Adipocyte (in vitro differentiated cells): ENCODE measurements around the gene DAB1.

Experiments used
- DNase-seq: peaks from one replicate; pipeline ENCODE4 v3.0.0-alpha.2; 2015; ENCODE audit warnings: low read depth
- H3K27me3 ChIP-seq: replicated peaks from 2 replicates; pipeline ENCODE4 v1.7.0; 2013; ENCODE audit warnings: mild to moderate bottlenecking, low read length, moderate library complexity; ENCODE audit not compliant: control insufficient read depth, insufficient read depth
- H3K36me3 ChIP-seq: 2 replicates; pipeline ENCODE4 v1.7.0; 2013; ENCODE audit warnings: low read length, mild to moderate bottlenecking, moderate library complexity; ENCODE audit not compliant: control insufficient read depth, insufficient read depth, severe bottlenecking
- H3K4me1 ChIP-seq: 2 replicates; pipeline ENCODE4 v1.7.0; 2013; ENCODE audit warnings: mild to moderate bottlenecking, low read length, moderate library complexity; ENCODE audit not compliant: control insufficient read depth, insufficient read depth
- H3K4me3 ChIP-seq: 2 replicates; pipeline ENCODE4 v1.7.0; 2013; ENCODE audit warnings: mild to moderate bottlenecking, low read length, moderate library complexity
- H3K9ac ChIP-seq: 2 replicates; pipeline ENCODE4 v1.7.0; 2013; ENCODE audit warnings: mild to moderate bottlenecking, low read length, moderate library complexity
- H3K9me3 ChIP-seq: 2 replicates; pipeline ENCODE4 v1.7.0; 2013; ENCODE audit warnings: mild to moderate bottlenecking, low read length, moderate library complexity; ENCODE audit not compliant: control insufficient read depth

The DAB1 gene

DNA sequence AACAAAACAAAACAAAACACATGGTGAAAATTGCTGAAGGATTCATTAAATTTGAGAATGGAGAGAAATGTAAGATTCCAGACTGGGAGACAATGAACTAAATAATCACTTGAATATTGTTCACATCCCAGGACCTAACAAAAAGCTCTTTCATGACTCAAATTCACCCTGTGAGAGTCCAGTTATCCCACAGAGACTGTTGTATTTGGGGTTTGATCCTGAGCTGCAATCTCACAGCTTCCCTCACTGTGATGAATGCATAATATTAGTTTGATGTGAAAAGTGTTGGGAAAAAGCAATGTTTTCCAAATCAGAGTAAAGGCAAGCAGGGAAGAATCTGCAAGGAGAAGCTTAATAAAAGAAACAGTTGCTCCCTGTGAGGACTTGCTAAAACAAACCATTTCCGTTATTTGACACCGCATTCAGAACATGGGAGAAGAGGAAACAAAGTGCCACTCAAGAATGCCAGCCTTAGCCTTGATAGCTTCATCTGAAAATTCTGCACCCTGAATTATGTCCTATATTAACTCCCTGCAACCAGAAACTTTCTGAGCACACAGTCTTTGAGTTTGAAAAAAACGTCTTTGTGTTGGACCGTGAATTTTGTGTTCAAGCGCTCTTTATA, 208.8 kb downstream of the DAB1 start:
- no peak for DNase-seq
- H3K4me1 ChIP-seq = no peaks in the 10 kb centered on the region
- H3K4me3 ChIP-seq = no peak overlapping the region
- H3K36me3 ChIP-seq = no peaks in the 10 kb centered on the region
- H3K9ac ChIP-seq = no peak overlapping the region
- no peaks in the 10 kb centered on the region for H3K27me3 ChIP-seq
- no peaks in the 10 kb centered on the region for H3K9me3 ChIP-seq

GRCh38 chr1:57210881-57211280, 213.0 kb downstream of the DAB1 start:
- no peak for DNase-seq
- peaks cover 3% of the 10 kb centered on the region for H3K4me1 ChIP-seq
- H3K4me3 ChIP-seq = no peak overlapping the region
- no peaks in the 10 kb centered on the region for H3K36me3 ChIP-seq
- no peaks in the 10 kb centered on the region for H3K27me3 ChIP-seq
- H3K9me3 ChIP-seq = no peaks in the 10 kb centered on the region
- no peak overlapping the region for H3K9ac ChIP-seq

DNA sequence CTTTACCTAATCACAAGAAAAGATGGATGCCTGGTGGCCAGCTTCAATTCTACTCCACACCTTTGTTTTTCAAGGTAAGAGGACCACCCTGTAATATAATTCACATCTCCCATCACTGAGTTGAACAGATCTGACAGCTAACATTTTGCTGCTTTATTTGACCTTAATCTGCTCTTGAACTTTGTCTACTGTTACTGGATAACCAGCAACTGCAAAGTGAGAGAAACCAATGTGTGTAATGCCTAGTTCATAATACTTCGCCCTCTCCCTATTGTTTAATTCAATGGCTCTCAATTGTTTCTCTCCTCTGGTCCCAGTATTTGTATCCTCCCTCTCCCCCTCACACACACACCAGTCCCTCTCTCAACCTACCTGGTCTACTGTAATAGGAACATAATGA, 214.4 kb downstream of the DAB1 start:
- no peak for DNase-seq
- Histone ChIP-seq H3K9ac (no peak overlapping the region), H3K4me1 (peaks cover 14% of the 10 kb centered on the region), H3K9me3 (no peaks in the 10 kb centered on the region), H3K36me3 (no peaks in the 10 kb centered on the region), H3K27me3 (no peaks in the 10 kb centered on the region), H3K4me3 (no peak overlapping the region)

DNA sequence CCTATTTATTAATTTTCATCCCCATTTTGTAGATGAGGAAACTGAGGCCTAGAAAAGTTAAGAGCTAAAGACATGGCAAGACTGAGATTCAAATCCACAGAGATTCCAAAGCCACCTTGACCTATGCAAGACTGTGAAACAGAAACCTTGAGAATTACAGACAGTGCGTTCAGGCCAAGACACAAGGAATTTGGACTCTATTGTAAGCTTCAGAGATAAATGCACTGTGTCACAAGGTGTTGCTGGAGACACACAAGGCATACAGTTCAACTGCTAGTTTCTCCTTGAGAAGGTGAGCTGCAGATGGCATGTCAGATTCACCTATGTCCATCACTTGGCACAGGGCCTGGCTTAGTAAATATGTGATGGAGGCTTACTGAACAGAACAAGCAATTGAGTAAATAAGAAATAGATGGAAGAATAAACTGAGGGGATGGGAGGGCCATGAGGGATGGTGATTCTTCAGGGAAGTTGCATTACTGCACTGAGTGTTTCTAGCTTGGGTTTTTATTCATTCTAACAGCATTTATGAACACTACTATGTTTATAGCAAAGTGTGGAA, 215.0 kb downstream of the DAB1 start:
- Histone ChIP-seq H3K36me3 (no peaks in the 10 kb centered on the region), H3K4me1 (peaks cover 19% of the 10 kb centered on the region)

GRCh38 chr1:57206038-57206437, 217.8 kb downstream of the DAB1 start:
- no peak for DNase-seq
- Histone ChIP-seq H3K9ac (no peak overlapping the region), H3K36me3 (no peaks in the 10 kb centered on the region), H3K27me3 (no peaks in the 10 kb centered on the region), H3K4me1 (peaks cover 19% of the 10 kb centered on the region), H3K4me3 (no peak overlapping the region), H3K9me3 (no peaks in the 10 kb centered on the region)

More for the DNA sequence above, 215.0 kb downstream of the DAB1 start:
- no peaks in the 10 kb centered on the region for H3K27me3 ChIP-seq
- no peak for DNase-seq
- H3K9me3 ChIP-seq = no peaks in the 10 kb centered on the region
- H3K4me3 ChIP-seq = no peak overlapping the region
- H3K9ac ChIP-seq = no peak overlapping the region

DNA sequence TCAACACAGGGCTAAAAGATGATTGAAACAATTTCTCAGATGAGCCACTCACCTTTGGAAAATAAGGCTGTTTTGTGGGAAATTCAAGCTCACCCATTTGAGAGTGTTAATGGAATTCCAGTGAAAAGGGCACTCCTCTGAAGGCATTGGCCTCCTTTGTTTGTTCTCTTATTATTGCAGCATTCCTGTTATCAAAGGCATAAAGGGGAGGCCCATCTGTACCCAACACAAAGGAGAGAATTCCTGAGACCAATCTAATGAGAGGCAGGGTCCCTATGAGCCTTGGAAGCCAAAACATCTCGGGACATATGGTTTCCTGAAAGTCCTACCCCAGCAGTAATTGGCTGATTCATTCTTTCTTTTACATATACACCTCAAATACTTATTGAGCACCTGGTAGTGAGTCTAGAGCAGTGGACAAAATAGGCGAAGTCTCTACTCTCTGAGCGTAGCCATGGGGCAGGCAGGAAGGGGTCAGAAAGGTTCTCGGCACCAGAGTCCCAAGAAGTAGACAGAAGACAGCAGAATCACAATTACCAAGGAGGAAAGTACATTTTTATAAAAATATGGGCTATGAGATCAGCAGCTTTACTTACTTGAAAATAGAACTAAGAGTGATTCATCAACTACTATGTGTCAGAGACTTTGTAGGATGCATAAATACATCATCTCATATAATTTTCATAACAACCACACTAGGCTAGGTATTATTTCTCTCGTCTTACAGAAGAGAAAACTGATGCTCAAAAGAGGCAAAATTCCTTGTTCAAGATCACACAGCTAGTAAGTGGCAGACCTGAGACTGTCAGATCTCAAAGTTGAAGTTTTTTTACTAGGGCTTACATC, 218.7 kb downstream of the DAB1 start:
- peak; percentile 2 for DNase-seq
- Histone ChIP-seq H3K4me1 (peaks cover 19% of the 10 kb centered on the region), H3K36me3 (no peaks in the 10 kb centered on the region), H3K27me3 (no peaks in the 10 kb centered on the region), H3K4me3 (no peak overlapping the region), H3K9ac (no peak overlapping the region), H3K9me3 (no peaks in the 10 kb centered on the region)

- DNase-seq = no peak
- H3K27me3 ChIP-seq = no peaks in the 10 kb centered on the region
Measured at GRCh38 chr1:57204091-57204490, 219.8 kb downstream of the DAB1 start.

GRCh38 chr1:57202241-57202640, 221.6 kb downstream of the DAB1 start:
- no peak overlapping the region for H3K9ac ChIP-seq
- H3K9me3 ChIP-seq = no peaks in the 10 kb centered on the region
- H3K4me3 ChIP-seq = no peak overlapping the region
- H3K27me3 ChIP-seq = no peaks in the 10 kb centered on the region
- no peak for DNase-seq
- H3K36me3 ChIP-seq = no peaks in the 10 kb centered on the region
- H3K4me1 ChIP-seq = peaks cover 25% of the 10 kb centered on the region

More at GRCh38 chr1:57204091-57204490, 219.8 kb downstream of the DAB1 start:
- H3K4me3 ChIP-seq = no peak overlapping the region
- H3K36me3 ChIP-seq = no peaks in the 10 kb centered on the region
- no peaks in the 10 kb centered on the region for H3K9me3 ChIP-seq
- H3K4me1 ChIP-seq = peaks cover 19% of the 10 kb centered on the region
- H3K9ac ChIP-seq = no peak overlapping the region

DNA sequence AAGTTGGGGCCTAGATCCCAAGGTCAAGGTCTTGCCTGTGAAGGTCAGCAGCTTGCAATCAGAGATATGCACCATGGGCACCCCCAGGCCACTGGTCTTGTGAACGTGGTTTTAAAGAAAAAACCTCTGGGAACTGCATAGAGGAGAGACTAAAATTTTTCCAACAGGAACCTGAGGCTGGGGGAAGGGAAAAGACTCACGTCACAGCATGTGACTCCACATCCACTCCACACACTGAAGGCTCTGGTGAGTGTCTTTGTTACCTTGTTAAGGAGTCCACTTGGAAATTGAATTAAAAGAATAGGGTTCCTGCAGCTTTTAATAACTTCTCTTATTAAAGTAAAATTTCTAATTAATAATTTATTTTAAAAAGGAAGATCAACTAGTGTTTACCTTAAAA, 224.9 kb downstream of the DAB1 start:
- DNase-seq = no peak

GRCh38 chr1:57195436-57195941, 228.4 kb downstream of the DAB1 start:
- no peaks in the 10 kb centered on the region for H3K27me3 ChIP-seq
- H3K9me3 ChIP-seq = no peaks in the 10 kb centered on the region
- peaks cover 5% of the 10 kb centered on the region for H3K4me1 ChIP-seq
- H3K9ac ChIP-seq = no peak overlapping the region
- no peaks in the 10 kb centered on the region for H3K36me3 ChIP-seq
- no peak for DNase-seq
- H3K4me3 ChIP-seq = no peak overlapping the region

More for the DNA sequence above, 224.9 kb downstream of the DAB1 start:
- Histone ChIP-seq H3K4me1 (peaks cover 5% of the 10 kb centered on the region), H3K27me3 (no peaks in the 10 kb centered on the region), H3K9me3 (no peaks in the 10 kb centered on the region), H3K9ac (no peak overlapping the region), H3K4me3 (no peak overlapping the region), H3K36me3 (no peaks in the 10 kb centered on the region)

DNA sequence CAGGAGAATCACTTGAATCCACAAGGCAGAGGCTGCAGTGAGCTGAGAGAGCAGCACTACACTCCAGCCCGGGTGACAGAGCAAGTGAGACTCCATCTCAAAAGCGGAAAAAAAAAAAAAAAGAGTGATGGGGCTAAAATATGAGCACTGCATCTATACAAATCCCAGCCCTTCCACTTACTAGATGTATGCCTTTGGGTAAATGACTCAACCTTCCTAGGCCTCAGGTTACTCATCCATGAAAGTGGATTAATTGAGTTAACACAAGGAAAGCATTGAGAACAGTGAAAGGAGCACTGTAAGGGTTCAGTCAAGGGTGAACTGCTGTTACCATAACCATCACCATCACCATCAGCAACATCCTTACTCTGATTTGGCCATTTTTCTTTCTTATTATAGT, 231.6 kb downstream of the DAB1 start:
- Histone ChIP-seq H3K4me3 (no peak overlapping the region), H3K27me3 (no peaks in the 10 kb centered on the region), H3K4me1 (peaks cover 3% of the 10 kb centered on the region), H3K9ac (no peak overlapping the region), H3K9me3 (no peaks in the 10 kb centered on the region), H3K36me3 (no peaks in the 10 kb centered on the region)
- DNase-seq = no peak
